ENCODE data around the gene NEUROG2. TPM values are rescaled to one million over a fixed set of nuclear protein-coding genes. Genes with fewer than 3 reads are reported as not detected.
A peak's percentile ranks its signal among the peaks of the same experiment; 100 is the strongest.

The NEUROG2 gene
- total and polyA plus RNA-seq, 2 of the 8 experiments (the other 6 are each of a cell fraction or from before 2014, with no cell fraction given) = 0.03 TPM; not detected in 1

DNA sequence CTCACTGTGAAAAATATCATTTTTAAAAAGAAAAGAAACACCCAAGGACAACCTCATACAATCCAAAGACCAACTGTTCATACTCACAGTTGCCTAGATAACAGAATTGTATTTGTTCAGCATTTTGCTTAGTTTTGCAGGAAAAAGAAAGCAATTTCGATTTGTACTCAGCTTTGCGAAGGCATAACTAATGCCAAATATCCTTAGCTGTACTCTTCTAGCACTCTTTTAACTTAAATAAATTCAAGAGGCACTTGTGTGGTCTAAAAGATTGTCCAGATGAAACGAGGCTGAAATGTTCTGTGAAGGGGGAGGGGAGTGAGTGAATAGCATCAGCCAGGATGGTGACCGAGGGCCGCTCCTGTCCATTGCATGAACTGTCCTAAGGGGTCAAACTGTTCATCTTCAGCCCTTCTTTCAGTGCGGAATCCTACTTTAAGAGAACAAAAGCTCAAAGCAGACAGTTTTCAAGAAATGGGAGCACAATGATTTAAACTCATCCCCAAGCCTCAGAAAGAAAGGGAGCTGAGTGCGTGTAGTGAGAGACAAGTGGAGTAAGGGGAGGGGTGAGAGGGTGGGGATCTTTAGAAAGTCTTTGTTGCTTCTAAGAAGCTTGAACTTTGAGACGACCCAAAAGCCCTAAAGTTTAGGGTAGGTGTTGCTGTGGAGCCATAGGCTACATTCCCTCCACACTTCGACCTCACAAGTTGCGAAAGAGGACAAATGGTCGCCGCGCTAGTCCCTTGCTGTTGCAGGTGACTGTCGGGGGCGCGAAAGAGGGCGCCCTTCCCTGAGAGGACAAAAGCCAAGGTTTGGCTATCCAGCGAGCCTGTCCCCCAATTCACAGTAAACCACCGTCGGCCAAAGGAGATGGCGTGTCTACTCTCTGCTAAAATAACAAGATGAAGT lies 4.0 kb upstream of the NEUROG2 start:
- no peak overlapping the region for H4K8ac ChIP-seq (ENCODE audit: extremely low read depth, insufficient read depth, low read length)
- POLR2A ChIA-PET (ENCODE audit: partially characterized antibody) = interaction anchor here (2.0 kb wide), 1 partner anchor 9 kb away, joined by 9 read pairs; no protein-coding TSS in a partner anchor
- no peak overlapping the region for H3K18ac ChIP-seq (ENCODE audit: extremely low read depth, low read length)
- no peak overlapping the region for H3K23ac ChIP-seq (ENCODE audit: insufficient read length)
- no peak overlapping the region for H3K14ac ChIP-seq (ENCODE audit: insufficient read length)
- no peak overlapping the region for H4K5ac ChIP-seq (ENCODE audit: insufficient read length, low read depth, low read length)
- H3K36me3 ChIP-seq (ENCODE audit: control insufficient read depth in 2 of 4, insufficient read depth in 4 of 4, low read length in 3 of 4) = peaks cover 0 to 2% (median 0%) of the 10 kb centered on the region in 4 experiments; a peak in 1 of 8 replicates
- no peaks in the 10 kb centered on the region for H3K79me2 ChIP-seq (ENCODE audit: control insufficient read depth in 1 of 2, insufficient read depth in 2 of 2, low read length in 2 of 2)
- no peak overlapping the region for H2BK12ac ChIP-seq (ENCODE audit: low read depth, low read length)
- H3K23me2 ChIP-seq (ENCODE audit: low read depth, low read length) = peaks cover 21% of the 10 kb centered on the region
- WGBS, 2 experiments (ENCODE audit: extremely low coverage in 1 of 2, insufficient coverage in 1 of 2, insufficient read length in 1 of 2, insufficient replicate concordance in 2 of 2, low coverage in 1 of 2, low lambda C conversion rate in 2 of 2, missing lambda C conversion rate in 1 of 2) = 3% methylated on average over 21 of the region's 21 CpGs; no CpG with 5 or more reads in 1 of the 2 experiments
- peaks cover 9 to 33% (median 15%) of the 10 kb centered on the region in 4 experiments for H3K4me1 ChIP-seq (replicated peaks in 1 of 4; ENCODE audit: control insufficient read depth in 3 of 4, insufficient read depth in 4 of 4, low read length in 3 of 4)
- H2BK20ac ChIP-seq (ENCODE audit: low read length) = no peak overlapping the region
- H3K4me2 ChIP-seq (ENCODE audit: insufficient read depth in 1 of 2, low read depth in 2 of 2, low read length in 2 of 2) = peak overlapping the region; percentile 77 to 91
- no peaks in the 10 kb centered on the region for H3K9me3 ChIP-seq (ENCODE audit: insufficient read depth in 2 of 2, low read depth in 1 of 2, low read length in 1 of 2)
- no peak overlapping the region for H3K27ac ChIP-seq (ENCODE audit: low read depth, low read length)
- H3K56ac ChIP-seq (replicated peaks; ENCODE audit: insufficient read length, low read depth, low read length) = no peak overlapping the region
- no peaks in the 10 kb centered on the region for H3K79me1 ChIP-seq (ENCODE audit: low read depth, low read length)
- no peak overlapping the region for H3K9ac ChIP-seq (replicated peaks in 1 of 4; ENCODE audit: extremely low read depth in 1 of 4, low read depth in 3 of 4, low read length in 3 of 4)
- no peak overlapping the region for H4K91ac ChIP-seq (replicated peaks; ENCODE audit: insufficient read length, low read length)
- H2BK5ac ChIP-seq (ENCODE audit: low read depth, low read length) = no peak overlapping the region
- H4K20me1 ChIP-seq (replicated peaks in 1 of 2; ENCODE audit: control insufficient read depth in 1 of 2, insufficient read depth in 2 of 2, low read length in 2 of 2) = peaks cover 3 to 18% of the 10 kb centered on the region in 2 experiments
- DNase-seq (ENCODE audit: low read depth in 1 of 2, low spot score in 2 of 2) (peak in 1 of 2 experiments; percentile 72), FAIRE-seq (peak; percentile 55)
- no peak overlapping the region for H2AFZ ChIP-seq (ENCODE audit: low read length)
- CTCF ChIA-PET (ENCODE audit: partially characterized antibody) = interaction anchor here (0.8 to 7.8 kb wide), 16 partner anchors 11 to 245 kb away, joined by 3 to 133 read pairs (median 4); no protein-coding TSS in a partner anchor
- peak overlapping the region; percentile 35 to 58 (median 39); a peak in 7 of 8 replicates for H3K4me3 ChIP-seq (ENCODE audit: extremely low read depth in 1 of 4, insufficient read depth in 2 of 4, low read depth in 3 of 4, low read length in 4 of 4)
- peaks cover 72 to 97% (median 84%) of the 10 kb centered on the region in 4 experiments for H3K27me3 ChIP-seq (replicated peaks in 1 of 4; ENCODE audit: control insufficient read depth in 3 of 4, extremely low read depth in 1 of 4, insufficient read depth in 3 of 4, low read length in 3 of 4)
- no peak overlapping the region for H3K4ac ChIP-seq (replicated peaks; ENCODE audit: insufficient read length, low read depth, low read length)
- no peak overlapping the region for H2AK5ac ChIP-seq (ENCODE audit: low read depth, low read length)
- no peak overlapping the region for H2BK120ac ChIP-seq (replicated peaks; ENCODE audit: low read depth, low read length)
- no peak overlapping the region for H2BK15ac ChIP-seq (ENCODE audit: low read length)
- TF ChIP-seq SP4 (IDR thresholded peaks at IDR 0.05; ENCODE audit: low read length) = no peak
- TF ChIP-seq PHF8 (conservative IDR thresholded peaks at IDR 0.05; ENCODE audit: low read depth, low read length) = no peak
- peak; percentile 16 to 33; a peak in 3 of 4 replicates for TF ChIP-seq RAD21 (IDR thresholded peaks at IDR 0.05 in 1 of 2, conservative IDR thresholded peaks at IDR 0.05 in 1 of 2; ENCODE audit: low read depth in 2 of 2, low read length in 2 of 2)
- no peak for TF ChIP-seq JUN (IDR thresholded peaks at IDR 0.05; ENCODE audit: low read depth, low read length)
- no peak for TF ChIP-seq ATF2 (IDR thresholded peaks at IDR 0.05; ENCODE audit: low read length)
- TF ChIP-seq EZH2 (IDR thresholded peaks at IDR 0.05; ENCODE audit: low read depth, low read length, severe bottlenecking) = peak; percentile 29

Data from H1 (cell line).